Measurements from ENCODE around the gene TRIO.

TRIO gene

DNA sequence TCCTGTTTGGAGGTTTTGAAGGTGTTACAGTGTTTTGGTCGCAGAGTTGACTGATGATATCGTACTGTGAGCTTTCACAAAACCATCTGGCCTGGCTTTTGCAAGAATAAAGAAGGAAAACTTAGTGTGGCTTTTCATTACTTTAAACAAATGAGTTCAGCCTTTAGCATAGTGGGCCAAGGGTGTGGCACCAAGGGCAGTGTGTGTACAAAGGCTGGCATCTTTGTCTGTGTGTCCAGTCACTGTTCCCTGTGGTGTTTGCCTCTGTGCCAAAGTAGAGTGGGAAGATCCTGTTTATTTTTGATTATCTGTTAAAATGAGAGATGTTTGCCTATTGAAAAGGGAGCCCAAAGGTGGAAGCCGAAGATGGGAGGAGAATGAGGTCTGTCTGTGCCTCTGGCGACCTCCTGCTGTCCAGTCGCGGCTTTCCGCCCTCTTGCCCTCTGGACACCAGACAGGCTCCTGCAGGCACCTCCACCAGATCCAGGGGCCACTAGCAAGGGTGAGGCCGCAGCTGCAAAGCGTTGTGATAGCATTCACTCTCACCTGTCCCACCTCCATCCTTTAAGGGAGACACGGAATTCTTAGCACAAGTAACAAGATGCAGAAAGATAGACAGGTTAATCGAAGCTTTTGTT, 113.7 kb downstream of the TRIO start:
- TF ChIP-seq, protein P1, sequence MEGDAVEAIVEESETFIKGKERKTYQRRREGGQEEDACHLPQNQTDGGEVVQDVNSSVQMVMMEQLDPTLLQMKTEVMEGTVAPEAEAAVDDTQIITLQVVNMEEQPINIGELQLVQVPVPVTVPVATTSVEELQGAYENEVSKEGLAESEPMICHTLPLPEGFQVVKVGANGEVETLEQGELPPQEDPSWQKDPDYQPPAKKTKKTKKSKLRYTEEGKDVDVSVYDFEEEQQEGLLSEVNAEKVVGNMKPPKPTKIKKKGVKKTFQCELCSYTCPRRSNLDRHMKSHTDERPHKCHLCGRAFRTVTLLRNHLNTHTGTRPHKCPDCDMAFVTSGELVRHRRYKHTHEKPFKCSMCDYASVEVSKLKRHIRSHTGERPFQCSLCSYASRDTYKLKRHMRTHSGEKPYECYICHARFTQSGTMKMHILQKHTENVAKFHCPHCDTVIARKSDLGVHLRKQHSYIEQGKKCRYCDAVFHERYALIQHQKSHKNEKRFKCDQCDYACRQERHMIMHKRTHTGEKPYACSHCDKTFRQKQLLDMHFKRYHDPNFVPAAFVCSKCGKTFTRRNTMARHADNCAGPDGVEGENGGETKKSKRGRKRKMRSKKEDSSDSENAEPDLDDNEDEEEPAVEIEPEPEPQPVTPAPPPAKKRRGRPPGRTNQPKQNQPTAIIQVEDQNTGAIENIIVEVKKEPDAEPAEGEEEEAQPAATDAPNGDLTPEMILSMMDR (IDR thresholded peaks at IDR 0.05), result no peak
- Histone ChIP-seq H3K4me1 (ENCODE audit: control insufficient read depth in 1 of 2, insufficient read depth in 1 of 2, low read depth in 1 of 2, low read length in 1 of 2) (no peaks in the 10 kb centered on the region), H3K27me3 (no peaks in the 10 kb centered on the region), H3K36me3 (no peaks in the 10 kb centered on the region), H3K9me3 (no peaks in the 10 kb centered on the region), H3K4me3 (ENCODE audit: low read depth in 1 of 2, low read length in 1 of 2) (no peak overlapping the region), H3K27ac (no peak overlapping the region)

DNA sequence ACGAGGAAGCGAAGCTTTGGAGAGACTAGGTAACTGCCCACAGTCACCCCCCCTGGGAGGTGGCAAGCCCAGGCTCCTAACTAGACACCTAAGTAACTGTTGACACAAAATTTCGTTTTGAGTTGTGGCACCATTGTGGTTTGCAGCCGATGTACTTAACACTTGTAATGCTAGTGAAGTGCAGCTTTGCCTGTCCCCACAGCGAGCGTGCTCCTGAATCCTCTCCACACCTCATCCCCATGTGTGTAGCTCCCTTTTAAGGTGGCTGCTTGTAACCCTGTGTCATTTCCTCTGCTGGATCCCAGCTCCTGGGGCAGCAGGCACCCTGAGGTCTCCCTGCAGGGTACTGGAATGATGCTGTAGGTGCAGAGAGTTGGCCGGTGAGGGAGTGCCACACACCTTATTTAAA, 114.9 kb downstream of the TRIO start:
- Histone ChIP-seq H3K27me3 (no peaks in the 10 kb centered on the region), H3K36me3 (no peaks in the 10 kb centered on the region), H3K4me1 (ENCODE audit: control insufficient read depth in 1 of 2, insufficient read depth in 1 of 2, low read depth in 1 of 2, low read length in 1 of 2) (no peaks in the 10 kb centered on the region), H3K4me3 (ENCODE audit: low read depth in 1 of 2, low read length in 1 of 2) (no peak overlapping the region), H3K27ac (no peak overlapping the region), H3K9me3 (no peaks in the 10 kb centered on the region)
- TF ChIP-seq, protein P1 (IDR thresholded peaks at IDR 0.05), result no peak

DNA sequence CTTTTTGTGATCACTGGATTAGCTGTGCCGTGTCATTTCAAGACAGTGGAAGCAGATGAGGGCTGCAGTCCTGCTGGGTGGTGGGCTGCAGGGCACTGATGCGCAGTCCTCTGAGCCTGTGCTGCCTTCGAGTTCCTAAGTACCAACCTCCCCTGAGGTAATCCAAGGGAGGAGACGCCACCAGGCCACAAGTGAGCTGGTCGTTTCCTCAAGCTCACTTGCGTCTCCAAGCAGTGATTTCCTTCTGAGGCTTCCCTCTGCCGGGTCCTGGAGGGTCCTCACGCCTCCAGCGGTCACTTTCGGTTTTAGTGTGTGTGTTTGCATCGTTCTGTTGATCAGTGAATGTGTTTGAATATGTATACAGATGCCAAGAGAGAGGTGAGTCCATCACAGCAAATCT, 115.7 kb downstream of the TRIO start:
- H3K4me1 ChIP-seq (ENCODE audit: control insufficient read depth in 1 of 2, insufficient read depth in 1 of 2, low read depth in 1 of 2, low read length in 1 of 2), result no peaks in the 10 kb centered on the region
- no peak overlapping the region for H3K27ac ChIP-seq
- TF ChIP-seq, protein P1 (IDR thresholded peaks at IDR 0.05), result no peak
- H3K9me3 ChIP-seq, result no peaks in the 10 kb centered on the region
- H3K4me3 ChIP-seq (ENCODE audit: low read depth in 1 of 2, low read length in 1 of 2), result no peak overlapping the region
- no peaks in the 10 kb centered on the region for H3K36me3 ChIP-seq
- no peaks in the 10 kb centered on the region for H3K27me3 ChIP-seq

DNA sequence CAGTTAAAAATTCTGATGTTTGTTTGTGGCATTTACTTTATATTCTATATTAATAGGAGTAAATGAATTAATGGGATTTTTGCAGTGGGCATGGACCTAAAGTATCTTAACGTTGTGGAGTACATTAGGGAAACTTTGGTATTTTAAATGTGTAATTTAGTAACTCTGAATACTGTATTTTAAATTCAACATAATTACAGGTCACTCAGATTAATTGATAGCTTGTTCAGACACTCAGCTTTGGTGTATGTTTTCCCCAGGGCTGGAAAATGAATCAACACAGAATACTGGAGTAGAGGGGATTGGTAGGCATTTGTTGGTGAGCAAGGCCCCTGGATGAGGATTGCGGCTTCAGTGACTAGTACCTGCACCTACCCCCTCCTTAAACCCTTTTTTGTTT, 117.5 kb downstream of the TRIO start:
- H3K27me3 ChIP-seq, result no peaks in the 10 kb centered on the region
- no peaks in the 10 kb centered on the region for H3K36me3 ChIP-seq
- TF ChIP-seq, protein P1 (IDR thresholded peaks at IDR 0.05), result no peak
- H3K4me3 ChIP-seq (ENCODE audit: low read depth in 1 of 2, low read length in 1 of 2), result no peak overlapping the region
- H3K27ac ChIP-seq, result no peak overlapping the region
- peaks cover 5 to 8% of the 10 kb centered on the region in 2 experiments for H3K4me1 ChIP-seq (ENCODE audit: control insufficient read depth in 1 of 2, insufficient read depth in 1 of 2, low read depth in 1 of 2, low read length in 1 of 2)
- no peaks in the 10 kb centered on the region for H3K9me3 ChIP-seq

DNA sequence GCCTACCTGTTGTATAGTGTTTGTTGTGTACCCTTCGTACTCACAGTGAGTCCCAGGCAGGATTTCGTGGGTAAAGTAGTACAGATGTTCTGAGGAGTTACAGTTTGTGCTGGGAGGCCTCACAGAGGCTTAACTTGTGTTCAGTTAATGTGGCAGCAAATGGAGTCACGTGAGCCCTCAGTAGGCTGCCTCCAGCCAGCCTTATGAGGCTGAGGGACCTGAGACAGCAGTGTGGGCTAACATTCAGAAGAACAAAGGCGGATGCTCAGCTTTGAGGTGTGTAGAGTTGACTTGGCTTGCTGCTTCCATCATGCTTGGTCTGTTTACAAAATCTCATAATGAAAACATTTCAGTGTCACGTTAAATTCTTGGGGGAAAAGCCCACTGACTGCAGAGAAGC, 118.1 kb downstream of the TRIO start:
- H3K4me1 ChIP-seq (ENCODE audit: control insufficient read depth in 1 of 2, insufficient read depth in 1 of 2, low read depth in 1 of 2, low read length in 1 of 2), result peaks cover 5 to 8% of the 10 kb centered on the region in 2 experiments
- TF ChIP-seq, protein P1 (IDR thresholded peaks at IDR 0.05), result no peak
- no peaks in the 10 kb centered on the region for H3K27me3 ChIP-seq
- H3K4me3 ChIP-seq (ENCODE audit: low read depth in 1 of 2, low read length in 1 of 2), result no peak overlapping the region
- no peaks in the 10 kb centered on the region for H3K9me3 ChIP-seq
- no peak overlapping the region for H3K27ac ChIP-seq
- no peaks in the 10 kb centered on the region for H3K36me3 ChIP-seq

Measured in neutrophil (primary cell).